GM21717 (cell line): ENCODE data around the gene KRT7.

Source experiments
- ATAC-seq: cut with Tn5 transposase; IDR thresholded peaks from one replicate; pipeline ENCODE4 v1.9.1; 2021; ENCODE audit warnings: mild to moderate bottlenecking, moderate library complexity; ENCODE audit not compliant: unreplicated experiment

KRT7 gene

GRCh38 chr12:52199294-52199919 is 33.6 kb upstream of the KRT7 start:
- ATAC-seq: no peak

DNA sequence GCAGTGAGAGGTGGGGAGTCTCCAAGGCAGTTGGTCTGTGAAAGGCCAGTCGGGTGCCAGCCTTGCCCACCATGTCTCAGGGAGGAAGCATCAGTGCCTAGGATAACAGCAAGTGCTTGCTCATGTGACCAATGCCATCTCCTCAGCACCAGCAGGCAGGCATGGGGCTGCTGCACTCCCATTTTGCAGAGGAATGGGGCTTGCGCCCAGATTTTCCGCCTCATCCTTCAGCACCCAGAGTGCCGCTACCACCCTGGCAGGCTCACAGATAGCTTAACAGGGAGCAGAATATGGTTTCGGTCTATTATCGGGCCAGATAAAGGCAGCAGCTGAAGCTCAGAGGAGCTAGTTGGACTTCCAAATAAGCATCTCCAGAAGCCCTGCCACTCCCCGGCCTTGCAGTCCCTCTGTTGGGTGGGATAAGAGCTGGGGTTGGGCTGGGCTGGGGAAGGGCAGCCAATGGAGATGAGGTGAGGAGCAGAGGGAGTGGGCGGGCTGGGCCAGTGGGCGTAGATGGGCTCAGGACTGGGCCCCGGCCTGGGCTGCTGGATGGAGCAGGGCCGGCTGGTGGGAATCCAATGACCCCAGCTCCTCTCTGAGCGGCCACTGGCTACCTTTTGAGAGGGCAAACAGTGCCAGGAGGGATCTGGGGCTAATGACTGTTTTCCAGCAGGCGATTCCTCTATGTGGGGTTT is 32.8 kb upstream of the KRT7 start:
- ATAC-seq: no peak

- no peak for ATAC-seq
Observed at GRCh38 chr12:52200781-52201450, 32.1 kb upstream of the KRT7 start.

DNA sequence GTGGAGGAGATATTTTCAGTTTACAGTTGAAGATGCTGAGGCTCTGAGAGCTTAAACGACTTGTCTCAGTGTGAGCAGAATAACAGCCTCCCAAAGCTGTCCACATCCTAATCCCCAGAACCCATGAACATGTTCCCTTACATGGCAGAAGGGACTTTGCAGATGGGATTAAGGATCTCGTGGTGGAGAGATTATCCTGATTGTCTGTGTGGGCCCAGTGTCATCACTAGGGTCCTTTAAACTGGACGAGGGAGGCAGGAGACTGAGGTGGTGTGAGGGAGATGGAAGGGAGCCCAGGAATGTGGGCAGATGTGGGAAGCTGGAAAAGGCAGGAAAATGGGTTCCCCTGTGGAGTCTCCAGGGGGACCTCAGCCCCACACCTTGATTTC is 31.6 kb upstream of the KRT7 start:
- no peak for ATAC-seq

DNA sequence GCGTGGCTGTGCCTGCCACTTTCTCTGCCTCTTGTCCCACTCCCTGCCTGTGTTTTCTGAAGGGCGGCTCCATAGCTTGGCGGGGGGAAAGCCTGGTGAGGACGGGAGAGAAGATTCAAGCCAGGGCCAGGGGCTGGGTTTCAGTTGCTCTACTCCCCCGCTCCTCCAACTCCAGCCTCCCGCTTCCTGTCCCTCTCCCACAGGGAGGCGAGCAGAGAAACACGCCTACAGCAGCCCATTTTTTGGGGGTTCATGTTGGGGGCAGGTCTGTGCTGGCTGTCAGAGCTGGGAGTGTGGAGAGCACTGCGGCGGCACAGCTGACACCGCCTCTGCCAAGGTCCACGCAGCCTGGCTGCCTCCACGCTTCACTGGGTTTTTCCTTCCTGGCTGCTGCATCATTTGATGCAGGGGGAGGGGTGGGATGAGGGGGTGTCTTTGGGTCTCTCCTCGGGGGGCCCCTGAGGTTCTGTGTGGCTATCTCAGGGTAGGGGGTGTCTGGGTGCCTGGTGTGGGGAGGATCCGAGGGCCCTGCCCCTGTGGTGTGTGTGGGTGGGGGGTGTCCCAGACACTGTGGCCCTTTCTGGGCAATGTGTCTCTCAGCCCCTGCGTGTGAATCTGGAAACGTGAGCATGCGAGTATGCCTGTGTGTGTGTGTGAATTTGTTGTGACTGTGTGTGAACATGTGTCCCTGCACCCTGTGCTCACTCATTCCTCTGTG is 30.5 kb upstream of the KRT7 start:
- ATAC-seq: no peak

DNA sequence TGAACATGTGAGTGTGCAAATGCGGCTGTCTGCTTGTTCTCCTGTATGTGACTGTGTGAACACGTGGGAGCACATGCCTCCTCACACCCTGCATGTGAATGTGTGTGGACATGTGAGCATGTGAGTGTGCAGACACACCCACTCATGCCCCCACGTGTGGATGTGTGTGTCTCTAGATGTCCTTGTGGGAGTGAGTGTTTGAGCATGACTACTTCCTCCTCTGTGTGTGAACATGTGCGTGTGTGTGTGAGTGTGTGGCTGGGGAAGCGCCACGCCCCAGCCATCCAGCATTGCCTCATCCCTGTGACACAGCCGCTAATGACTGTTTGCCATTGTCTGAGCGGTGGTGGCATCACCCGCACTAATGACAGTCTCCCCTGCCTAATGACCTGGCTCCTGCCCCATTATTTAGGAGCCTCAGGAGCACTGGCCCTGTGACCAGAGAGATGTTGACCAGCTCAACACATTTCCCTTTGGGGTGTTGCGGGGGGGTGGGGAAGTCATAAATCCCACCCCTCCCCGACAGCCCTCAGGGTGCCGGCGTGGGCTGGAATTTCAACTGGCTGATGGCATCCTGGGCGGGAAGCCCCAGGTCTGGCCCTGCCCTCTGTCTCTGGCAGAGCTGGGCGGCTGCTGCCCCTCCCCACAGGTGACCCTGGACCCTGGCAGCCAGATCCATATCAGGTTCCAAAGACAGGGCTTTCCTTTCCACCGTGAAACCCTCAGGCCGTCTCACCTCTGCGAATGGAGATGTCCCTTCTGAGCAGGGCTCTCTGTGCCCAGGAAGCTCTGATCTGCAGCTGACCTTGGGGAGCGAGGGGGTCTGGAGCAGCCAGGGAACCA is 29.7 kb upstream of the KRT7 start:
- no peak for ATAC-seq

GRCh38 chr12:52204095-52204930 is 28.7 kb upstream of the KRT7 start:
- ATAC-seq: no peak

DNA sequence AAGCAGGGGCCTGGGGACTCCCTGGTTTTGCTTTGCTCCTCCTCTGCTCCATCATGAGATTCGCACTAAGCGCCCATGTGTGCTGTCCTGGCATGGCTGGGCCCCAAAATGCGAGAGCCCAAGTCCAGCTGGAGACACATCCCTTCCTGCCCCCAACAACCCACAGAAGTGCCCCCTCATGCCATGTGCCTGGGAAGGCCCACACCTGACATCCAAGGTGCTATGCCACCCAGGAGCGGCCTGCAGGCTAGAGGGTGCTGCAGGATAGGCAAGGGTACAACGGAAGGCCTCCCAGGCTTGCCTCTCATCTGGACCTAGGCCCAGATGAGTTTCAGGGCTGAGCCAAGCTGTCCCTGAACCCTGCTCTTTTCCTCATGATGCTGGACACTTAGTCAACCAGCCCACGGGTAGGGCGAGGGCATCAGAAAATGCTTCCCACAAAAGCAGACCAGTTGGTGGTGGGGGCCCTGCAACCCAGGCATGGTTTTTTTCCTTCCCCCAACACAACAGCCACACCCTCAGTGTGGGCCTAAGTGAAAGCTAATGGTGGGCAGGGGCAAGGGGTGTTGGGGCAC is 28.0 kb upstream of the KRT7 start:
- ATAC-seq: no peak

DNA sequence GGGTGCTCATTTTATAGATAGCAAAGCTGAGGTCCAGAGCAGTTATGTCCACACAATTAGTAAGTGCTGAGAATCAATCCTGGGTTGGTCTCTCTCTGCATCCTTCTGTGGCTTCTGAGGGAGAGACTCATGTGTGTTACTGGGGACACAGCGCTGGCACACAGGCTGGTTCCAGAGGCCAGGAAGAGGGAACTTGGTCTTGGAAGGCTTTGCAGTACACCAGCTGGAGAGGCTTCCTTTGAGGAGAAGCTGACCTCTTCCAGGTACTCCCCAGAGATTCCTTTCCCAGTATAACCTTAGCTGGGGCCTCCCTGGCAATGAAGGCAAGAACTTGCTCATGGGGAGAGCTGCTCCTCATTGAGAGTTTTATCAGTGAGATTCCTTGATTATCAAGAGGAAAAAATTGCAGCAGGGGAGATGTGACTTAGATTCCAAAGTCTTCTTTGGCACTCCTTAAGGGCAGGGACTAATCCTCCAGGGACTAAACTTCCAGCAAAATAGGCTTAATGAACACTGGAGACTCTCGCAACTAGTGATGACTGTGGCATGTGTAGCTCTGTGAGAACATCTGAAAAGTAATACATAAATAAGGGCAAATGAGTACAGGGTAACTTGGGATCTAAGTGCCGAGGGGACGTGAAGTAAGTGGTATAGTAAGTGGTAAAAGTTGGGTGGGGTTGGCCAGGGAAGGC is 27.3 kb upstream of the KRT7 start:
- no peak for ATAC-seq

DNA sequence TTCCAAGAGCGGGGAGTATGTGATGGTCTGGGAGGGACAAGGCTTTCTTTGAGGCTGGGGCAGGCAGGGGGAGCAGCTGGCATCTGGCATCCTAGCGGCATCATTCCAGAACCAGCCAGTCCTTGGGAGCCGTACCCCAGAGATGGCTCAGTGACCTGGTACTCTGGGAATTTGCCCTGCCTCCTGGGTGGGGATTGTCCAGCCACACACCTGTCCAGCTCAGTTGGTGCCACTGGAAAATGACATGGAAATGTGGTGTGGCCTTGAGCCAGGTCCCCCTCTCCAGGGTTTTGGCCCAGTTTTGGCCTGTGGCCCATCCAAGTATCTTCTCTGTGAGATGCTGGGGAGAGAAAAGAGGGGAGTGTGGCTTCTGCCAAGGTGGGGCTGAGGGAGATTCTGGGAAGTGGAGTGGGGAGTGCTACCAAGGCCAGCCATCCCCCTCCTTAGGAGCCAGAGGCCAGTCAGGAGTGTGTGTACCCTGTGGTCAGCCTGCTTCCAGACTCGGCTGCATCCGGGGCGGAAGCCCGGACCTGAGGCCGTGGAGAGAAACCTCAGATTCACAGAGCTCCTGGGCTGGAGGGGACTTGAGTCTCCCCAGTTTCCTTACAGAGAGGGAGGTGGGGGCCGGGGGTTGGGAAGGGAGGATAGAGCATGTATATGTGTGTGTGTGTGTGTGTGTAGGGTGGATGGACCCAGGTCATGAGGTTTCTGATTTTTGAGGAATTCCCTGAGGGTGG is 26.6 kb upstream of the KRT7 start:
- ATAC-seq: no peak

- ATAC-seq: no peak
Observed at GRCh38 chr12:52207106-52207505, 25.9 kb upstream of the KRT7 start.

DNA sequence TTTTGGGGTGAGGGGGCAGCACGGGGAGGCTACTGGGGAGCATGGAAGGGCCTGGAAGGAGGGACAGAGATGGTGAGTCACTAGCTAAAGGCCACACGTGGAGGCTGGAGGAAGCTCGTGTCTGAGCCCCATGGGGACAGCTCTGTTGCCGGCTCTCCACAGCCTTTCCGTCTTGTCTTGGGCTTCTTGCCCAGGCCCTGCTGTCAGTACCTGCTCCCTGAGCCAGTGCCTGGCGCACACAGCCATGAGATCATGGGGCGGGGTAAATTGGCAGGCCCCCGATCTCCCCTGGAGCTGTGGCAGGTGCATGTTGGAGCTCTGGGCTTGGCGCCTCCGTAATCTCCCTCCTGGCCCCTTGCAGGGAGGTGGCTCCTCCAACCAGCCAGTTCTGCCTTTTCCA is 25.1 kb upstream of the KRT7 start:
- ATAC-seq: no peak

- ATAC-seq: no peak
Observed at GRCh38 chr12:52208424-52209165, 24.4 kb upstream of the KRT7 start.

- ATAC-seq: no peak
Observed at GRCh38 chr12:52209321-52209720, 23.7 kb upstream of the KRT7 start.

DNA sequence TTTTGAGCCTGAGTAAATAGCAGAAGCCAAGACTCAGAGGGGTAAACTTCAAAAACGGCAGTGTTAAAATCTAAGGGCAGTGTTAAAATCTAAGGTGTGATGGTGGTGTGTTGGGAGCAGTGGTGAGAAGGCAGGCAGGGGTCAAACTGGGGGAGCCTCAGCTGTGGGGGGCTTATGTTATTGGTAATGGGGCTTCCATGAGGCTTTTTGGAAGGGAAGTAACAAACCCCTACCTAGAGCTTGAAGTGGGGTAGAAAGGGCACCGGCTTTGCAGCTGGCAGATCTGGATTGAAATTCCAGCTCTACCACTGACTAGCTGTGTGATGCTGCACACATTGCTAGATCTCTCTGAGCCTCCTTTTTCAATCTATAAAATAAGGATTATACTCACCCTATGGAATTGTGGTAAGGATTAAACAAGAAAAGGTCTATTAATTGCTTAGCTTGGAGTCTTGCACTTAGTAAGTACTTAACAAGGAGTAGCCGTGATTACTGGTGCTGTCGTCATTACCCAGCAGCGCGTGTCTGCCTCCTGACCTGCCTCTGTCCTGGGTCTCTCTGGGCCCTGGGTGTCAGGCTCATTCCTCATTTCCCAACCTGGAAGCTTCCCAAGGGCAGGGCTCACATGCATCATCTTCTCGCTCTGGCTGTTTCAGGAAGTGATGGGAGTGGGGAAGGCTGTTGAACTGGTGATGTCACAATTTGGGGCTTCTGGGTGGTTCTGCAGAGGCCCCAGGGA is 22.7 kb upstream of the KRT7 start:
- no peak for ATAC-seq

DNA sequence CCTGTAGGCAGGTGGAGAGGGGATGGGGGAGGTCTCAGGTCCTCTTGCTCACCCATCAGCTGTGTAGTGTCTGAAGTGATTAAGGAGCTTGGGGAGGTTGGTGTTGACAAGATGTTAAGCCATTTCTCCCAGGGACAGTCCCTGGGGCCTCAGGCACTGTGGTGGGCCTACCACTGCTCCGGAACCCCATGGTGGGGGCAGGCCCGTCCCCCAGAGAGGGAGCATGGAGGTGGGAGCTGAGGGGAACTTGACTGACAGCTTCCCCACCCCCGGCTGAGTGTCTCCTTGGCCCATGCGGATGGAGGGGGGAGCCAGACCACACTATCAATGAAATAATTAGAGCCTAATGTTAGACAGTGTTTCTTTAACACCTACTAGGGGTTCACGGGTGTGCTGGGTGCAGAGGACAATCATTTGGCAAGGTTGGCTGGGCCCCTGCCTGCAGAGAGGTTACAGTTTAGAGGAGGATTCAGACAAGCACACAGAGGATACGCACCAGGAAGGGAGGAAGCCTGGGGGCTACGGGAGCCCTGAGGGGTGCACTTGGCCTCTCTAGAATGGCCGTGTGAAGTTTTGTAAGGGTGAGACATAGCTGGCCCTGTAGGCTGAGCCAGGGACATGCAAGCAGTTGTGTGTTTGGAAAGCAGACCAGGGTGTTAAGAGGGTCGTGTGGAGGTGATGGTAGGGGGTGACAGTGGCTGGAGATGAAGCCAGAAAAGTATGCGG is 22.0 kb upstream of the KRT7 start:
- no peak for ATAC-seq
